Central memory CD4-positive, alpha-beta T cell (primary cell): ENCODE results near the gene C1orf35.
"Not testable (repeated sequence)": the region's sequence is repeated elsewhere in the genome, so short reads cannot be mapped to it uniquely, and the experiment has no call there.

Experiments used
- DNase-seq: peaks from one replicate; pipeline ENCODE4 v3.0.0; 2022

Gene C1orf35

DNA sequence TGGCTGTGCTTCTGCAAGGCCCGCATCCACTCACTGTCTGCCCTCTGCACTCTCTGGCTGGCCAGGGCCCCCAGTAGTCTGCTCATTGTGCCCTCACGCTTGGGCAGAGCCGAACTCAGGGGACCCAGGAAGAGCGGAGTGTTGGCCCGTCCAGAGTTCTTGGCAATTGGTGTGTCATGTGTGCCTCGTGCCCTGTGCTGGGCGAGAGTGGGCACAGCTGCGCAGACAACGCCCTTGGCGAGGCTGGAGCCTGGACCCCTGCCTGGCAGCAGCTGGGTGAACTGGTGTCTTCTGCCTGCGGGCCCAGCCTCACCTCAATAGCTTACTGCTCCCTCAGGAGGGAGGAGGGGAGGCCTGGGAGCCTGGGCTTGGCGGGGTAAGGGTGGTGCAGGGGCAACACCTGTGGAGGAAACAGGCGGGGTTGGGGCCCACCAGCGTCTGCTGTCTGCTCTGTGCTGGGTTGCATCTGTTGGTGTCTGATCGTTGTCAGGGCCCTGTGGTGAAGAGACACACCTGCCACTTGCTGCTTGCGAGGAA lies 39.1 kb upstream of the C1orf35 start:
- DNase-seq, result no peak

DNA sequence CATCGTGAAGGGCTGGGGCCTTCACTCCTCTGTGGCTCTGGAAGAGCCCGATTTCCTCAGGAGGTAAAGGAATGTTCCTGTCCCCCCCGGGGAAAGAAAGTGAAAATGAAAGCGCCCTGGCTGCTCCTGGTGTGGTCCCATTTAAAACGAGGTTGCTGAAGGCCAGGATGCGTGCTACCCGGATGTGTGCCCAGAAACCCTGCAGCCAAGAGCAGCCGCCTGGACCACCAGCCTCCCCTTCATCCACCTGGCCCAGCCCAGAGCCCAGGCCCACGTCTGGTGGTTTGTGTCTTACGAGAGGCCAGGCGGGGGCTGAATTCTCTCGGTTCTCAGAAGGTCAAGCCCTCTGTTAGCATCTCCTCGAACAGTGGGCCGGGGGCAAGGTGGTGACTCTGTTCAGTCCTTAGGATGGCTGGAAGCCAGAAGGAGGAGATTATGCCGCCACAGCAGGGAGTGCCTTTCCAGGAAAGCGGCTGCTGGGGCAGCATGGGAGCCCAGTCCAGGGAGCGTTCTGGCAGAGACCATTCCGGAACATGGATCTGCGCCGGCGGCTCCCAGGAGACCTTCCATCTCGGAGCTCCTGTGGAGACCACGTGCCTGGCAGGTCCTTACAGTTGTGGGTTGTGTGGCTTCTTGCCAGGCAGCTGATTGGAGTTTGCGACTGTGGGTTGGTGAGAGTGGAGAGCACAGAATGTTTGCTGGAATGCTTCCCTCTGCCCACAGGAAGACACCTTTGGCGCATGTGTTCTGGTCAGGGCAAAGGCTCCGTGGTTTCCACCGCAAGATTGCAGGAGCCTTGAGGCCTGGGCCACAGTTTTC lies 38.3 kb upstream of the C1orf35 start:
- no peak for DNase-seq

DNA sequence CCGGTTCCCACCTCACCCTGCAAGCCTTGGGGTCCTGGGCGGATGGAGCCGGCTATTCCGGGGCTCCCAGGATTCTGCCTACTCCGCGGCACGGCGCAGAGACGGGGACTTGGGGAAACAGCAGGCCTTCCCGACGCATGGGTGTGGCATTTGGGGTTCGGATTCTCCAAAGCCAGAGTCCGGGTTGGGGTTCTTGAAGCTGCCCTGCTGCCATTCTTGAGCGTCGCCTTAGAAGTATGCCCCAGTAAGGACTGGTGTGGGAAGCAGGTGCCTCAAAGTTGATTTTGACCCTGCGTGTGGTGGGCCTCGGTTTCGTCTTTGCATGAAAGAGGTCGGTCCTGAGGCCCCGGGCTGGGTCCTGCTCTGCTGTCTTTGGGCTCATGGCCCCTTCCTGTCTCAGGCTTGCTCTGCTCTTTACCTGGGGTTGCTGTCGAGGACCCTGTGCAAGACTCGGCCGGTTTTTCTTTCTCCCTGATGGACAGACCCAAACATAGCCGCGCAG lies 37.6 kb upstream of the C1orf35 start:
- DNase-seq, result no peak

DNA sequence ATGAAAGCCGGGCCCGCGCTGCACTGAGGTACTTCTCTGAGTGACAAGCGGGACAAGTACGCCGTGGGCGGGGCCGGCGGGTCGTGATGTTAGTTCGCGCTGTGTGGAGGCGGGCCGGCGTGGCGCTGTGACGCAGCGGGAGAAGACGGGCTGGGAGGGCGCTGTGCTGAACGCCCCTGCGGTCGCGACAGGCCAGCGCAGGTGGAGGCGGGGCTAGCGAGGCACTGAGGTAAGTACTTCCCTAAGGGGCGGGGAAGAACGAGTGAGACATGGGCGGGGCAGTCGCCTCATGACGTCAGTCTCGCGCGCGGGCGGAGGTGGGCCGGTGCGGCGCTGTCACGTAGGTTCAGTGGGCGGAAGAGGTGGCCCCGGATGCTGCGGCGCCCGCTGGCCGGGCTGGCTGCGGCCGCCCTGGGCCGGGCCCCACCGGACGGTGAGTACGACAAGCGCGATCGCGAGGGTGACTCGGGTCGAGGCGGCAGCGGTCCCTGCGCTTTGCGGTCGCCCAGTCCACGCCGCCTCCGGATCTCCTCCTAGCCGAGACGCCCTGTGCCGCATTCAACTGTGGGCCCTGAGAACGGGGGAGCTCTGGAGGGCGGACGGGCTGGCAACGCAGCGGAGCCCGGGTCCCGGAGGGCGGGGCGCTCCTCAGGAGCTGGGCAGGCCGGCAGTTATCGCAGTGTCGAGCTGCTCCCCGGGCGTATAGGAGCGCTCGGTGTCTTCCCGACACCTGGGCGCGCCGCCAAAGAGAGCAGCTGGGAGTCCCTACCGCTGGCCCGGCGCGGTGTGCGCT lies 37.0 kb upstream of the C1orf35 start, which contains the start of gene GUK1:
Gene GUK1, plus strand, starts transcription at position 349 of the 793 bp plus-strand sequence. Its CDS starts 24 bp downstream, at position 373.
- DNase-seq, result peak; percentile 100

DNA sequence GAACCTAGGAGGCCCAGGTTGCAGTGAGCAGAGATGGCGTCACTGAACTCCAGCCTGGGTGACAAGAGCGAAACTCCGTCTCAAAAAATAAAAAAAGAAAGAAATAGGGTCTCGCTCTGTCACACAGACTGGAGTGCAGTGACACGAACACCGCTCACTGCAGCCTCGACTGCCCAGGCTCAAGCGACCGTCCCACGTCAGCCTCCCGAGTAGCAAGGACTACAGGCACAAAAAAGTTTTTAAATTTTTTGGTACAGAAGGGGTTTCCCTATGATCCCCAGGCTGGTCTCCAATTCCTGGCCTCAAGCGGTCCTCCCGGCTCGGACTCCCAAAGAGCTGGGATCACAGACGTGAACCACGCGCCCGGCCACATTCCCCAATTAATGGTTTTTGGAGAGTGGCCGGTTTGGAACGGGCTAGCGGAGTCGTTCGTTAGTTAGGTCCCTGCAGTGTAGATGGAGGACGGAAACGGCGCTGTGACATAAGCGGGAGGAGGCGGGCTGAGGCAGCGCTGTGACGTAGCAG lies 36.3 kb upstream of the C1orf35 start:
- DNase-seq, result no peak

DNA sequence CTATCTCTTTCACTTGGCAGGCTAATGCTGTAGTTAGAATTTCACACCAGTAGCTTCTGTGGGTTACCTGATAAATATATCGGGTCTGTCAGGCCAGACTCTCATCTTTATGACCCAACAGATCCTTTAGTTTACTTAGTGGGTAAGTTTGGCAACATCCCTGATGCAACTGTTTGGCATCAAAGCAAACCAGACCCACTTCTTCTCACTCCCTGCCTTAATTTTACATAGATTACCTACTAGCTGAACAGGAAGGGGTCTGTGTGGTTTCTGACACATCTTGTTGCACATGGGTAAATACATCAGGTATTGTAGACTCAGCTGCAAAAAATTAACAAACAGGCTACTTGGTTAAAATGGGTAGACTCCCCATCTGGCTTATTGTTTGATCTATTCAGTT lies 33.8 kb upstream of the C1orf35 start:
- no peak for DNase-seq

DNA sequence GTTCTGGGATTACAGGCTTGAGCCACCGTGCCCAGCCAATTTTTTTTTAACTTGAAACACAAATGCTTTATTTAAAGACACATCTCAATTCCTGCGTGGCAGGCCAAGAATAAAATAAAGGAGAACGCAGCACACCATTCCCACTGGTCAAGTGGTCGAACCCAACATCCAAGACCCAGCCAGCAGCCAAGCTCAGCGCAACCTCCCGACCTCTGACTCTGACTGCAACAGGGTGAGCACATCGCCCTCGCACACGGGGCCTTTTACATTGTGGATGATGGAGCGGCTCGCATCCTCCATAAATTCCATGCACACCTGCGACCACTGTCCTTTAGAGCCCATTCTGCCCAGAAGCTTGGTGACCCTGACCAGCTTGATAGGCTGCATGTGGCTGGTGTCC lies 31.5 kb upstream of the C1orf35 start:
- no peak for DNase-seq

DNA sequence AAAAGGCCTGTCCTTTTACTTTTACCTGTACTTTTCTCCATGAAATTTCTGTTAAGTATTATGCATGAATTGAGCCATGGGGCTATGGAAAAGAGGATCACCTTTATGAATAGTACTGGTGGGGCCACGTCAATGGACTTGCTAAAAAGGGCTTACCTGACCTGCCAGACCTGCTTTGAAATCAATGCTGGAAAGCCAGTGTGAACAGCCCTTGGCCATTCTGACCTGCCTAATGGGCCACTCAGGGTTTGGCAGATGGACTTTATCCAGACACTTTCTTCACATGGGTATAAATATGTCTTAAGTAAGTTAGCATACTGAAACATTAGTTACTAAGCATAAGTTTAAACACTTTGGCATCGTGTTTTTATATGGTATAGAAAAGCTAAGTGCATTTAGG lies 28.6 kb upstream of the C1orf35 start:
- DNase-seq, result no peak

DNA sequence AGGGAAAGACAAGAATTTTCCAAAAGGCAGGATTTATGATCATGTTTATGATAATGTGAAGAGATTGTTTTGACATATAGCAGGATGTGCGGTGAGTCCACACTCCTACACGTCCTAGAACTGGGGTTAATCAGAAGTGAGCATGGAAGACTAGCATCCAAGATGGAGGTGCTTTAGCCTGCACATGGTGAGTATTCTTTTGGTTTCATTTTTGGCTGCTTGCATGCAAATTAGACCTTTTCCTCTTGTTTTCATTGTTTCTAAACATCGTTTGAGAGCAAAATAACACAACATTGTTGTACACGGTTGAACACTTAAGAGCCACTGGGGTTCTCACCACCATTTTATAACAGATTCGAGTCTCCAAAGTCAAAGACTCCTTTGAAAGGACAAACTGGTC lies 22.1 kb upstream of the C1orf35 start:
- DNase-seq, result no peak

DNA sequence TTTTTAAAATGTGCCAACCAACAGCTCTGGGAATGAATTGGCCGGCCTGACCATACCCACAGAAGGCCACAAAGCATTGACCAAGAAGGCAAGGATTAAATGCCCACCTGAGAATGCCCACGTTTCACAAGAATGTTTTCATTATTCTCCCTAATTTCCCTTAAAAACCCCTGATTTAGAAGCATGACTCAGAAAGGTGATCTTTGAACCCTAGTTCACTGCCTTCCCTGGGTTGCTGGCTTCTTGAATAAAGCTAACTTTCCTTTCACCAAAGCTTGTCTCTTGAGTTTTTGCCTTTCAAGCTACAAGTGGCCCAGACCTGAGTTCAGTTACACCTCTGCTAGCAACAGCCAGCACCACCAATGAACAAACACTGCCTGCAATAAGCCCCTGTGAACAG lies 20.4 kb upstream of the C1orf35 start:
- DNase-seq, result no peak

DNA sequence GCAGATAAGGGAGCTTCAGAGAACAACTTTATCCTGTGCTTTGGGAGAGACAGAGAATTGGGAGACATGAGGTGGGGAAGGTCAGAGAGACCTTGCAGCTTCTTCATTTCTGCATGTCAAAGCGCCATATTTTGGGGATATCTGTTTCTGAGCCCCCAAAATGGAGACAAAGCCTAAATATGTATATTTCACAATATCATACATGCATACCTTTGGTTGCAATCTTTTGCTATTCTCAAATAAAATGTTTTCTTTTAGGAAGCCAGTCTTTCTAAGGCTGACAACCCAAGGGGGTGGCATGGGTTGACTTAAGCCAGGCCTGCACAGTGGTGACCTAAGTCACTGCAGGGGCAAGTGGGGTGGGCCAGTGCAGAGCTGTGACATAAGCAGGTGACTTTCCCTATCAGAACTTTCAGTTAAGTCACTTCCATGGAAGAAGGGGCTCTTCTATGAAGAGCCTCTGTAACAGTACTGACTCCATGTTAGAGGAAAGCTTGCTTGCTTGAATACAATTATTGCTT lies 19.9 kb upstream of the C1orf35 start:
- DNase-seq, result no peak

DNA sequence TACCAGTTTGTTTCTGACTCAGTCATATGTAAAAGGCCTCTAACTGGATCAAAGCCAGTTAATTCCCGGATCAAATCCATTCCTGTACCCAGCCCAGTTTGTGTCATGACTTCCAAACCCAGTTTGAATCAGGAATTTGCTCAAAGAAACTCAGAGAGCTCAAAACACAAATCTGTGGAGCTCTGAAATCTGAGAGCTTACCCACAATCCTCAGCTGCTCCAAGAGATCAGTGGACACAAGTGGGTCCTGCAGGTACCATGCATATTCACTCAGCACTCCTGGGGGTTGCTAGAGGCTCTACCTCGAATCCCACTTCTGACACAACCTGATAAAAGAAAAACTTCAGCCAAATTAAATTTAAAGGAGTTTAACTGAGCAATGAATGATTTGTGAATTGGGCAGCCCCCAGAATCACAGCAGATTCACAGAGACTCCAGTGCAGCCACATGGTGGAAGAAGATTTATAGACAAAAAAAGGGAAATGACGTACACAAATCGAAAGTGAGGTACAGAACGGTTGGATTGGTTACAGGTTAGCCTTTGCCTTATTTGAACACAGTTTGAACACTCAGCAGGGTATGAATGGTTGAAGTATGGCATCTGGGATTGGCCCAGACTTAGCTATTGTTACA lies 17.8 kb upstream of the C1orf35 start:
- no peak for DNase-seq

DNA sequence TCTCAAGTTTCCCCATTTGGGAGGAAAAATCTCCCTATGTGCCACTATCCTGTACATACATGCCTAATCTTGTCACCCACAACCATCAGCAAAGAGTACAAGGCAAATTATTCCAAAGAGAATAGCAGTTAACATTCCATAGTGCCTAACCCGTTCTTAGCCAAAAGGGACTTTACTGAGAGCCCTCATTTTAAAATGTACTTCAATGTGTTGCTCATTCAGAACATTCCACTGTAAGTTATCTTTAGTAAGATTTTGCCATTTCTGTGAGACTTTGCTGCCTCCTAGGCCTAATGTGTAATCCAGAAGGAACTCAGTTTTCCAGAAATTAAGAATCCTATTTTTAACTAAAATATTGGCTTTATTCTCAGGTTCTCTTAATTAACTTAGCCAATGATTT lies 17.2 kb upstream of the C1orf35 start:
- no peak for DNase-seq

DNA sequence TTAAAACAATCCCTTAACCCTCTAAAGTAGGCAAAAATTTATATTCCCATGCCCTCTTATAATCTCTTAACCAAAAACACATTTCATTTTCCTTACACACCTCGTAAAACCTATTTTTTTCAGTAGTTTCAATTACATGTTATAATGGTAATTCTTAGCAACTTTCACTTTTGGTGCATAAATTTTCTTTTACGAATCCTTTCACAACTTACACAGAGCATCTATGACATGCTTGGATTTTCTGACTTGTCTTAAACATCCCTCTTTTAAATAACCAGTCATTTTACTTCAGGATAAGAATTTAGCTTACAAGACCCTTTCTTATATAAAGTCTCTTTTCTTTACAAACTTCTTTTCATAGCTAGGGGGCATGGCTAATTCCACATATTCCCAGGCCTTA lies 14.9 kb upstream of the C1orf35 start:
- no peak for DNase-seq

DNA sequence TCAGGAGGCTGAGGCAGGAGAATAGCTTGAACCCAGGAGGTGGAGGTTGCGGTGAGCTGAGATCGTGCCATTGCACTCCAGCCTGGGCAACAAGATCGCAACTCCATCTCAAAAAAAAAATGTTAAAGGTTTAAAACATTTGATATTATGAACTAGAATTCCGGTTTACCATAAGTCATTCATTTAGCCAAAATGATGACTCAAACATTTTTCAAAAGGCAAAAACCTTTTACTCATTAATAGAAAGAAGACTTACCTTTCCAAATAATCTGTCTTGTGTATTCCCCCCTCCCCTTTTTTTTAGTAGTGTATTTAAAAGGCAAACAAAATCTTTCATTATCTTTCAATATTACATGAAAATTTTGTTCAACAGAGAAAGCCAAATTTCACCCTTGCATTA lies 14.2 kb upstream of the C1orf35 start:
- DNase-seq, result no peak

DNA sequence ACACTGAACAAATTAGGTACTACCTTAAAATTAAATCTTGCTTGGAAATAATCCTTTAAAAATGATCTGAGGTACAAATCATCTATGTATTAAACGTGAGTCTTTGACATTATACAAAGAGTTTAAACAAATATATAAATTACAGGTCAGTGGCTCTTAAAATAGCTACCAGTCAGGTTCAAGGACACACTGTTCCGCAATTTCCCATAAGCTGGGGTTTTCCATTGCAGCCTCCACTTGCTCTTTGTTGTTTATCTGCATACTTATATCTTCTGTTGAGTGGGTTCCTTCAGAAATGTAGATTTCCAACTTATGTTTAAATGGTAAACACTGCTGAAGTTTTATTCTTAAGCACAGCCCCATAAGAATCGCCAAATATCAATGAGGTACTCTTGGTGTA lies 11.7 kb upstream of the C1orf35 start:
- DNase-seq, result no peak

DNA sequence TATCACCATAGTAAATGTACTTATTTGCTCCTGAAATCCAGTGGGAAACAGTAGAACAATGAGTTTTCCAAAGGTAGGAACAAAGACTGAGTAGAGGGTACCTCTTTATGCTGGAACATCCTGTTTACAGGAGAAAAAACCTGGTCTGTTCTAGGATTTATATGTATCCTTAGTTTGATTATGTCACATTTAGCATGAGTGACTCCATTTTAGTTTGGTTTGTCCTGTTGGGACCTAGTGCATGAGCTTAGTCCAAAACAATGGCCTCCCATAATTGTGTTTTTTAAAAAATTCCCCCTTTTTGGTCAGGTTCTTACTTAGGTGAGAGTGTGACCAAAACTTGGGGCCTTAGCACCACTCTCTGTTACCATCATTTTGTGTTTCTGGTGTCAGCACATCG lies 9.5 kb upstream of the C1orf35 start:
- no peak for DNase-seq

DNA sequence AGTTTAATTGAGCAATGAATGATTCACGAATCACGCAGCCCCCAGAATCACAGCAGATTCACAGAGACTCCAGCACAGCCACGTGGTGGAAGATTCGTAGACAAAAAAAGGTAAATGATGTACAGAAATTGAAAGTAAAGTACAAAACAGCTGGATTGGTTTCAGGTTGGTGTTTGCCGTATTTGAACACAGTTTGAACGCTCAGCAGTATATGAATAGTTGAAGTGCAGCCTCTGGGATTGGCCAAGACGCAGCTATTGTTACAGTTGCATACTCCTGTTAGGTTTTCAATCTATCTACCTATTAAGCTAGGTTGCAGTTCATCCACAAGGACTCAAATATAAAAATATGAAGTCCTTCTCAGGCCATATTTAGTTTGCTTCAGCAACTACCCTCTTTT lies 9.0 kb upstream of the C1orf35 start:
- no peak for DNase-seq

DNA sequence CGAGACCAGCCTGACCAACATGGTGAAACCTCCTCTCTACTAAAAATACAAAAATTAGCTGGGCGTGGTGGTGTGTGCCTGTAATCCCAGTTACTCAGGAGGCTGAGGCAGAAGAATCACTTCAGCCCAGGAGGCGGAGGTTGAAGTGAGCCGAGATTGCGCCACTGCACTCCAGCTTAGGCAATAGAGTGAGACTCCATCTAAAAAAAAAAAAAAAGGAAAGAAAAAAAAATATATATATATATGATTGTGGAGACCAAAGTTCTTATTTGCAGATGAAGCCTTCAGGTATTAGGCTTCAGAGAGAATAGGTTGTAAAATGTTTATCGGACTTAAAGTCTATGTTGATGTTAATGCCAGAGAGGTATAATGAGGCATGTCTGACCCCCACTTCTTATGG lies 8.2 kb upstream of the C1orf35 start:
- not testable (repeated sequence) for DNase-seq

DNA sequence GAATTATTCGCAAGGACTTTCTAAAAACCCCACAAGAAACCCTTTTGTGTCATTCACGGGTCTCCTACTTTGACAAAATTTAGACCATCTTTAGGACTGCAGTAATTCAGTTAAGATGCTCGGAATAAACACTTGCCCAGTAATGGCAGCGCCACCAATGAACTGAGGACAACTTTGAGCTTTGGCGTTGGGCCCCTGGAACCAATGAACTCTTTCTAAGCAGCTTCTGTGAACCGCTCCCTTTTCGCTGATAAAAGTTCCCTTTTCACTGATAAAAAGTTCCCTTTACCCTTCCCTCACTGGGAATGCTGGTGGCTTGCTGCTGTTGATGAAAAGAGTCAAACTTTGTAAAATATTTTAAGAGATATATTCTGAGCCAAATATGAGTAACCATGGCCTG lies 7.4 kb upstream of the C1orf35 start:
- no peak for DNase-seq

DNA sequence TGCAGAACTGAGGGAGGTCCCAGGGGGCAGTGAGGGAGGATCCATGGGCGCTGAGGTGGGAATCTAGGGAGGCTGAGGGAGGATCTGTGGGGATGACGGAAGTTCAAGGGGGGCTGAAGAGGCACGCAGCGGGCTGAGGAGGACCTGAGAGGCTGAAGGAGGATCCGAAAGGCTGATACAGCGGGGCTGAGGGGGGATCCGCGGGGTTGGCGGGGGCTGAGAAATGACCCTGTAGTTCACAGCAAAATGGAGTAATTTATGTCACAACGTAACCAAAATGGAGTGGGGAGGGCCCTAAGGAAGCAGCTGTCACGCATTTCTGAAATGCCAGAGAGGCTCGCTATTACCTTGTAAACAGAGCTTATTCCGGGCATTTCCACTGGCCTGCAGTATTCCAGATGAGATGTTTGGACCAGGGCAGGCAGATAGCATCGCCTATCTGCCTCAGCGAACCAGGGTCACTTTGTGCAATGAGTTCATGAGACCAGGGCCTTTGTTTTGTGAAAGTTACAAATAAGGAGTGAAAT lies 6.9 kb upstream of the C1orf35 start:
- no peak for DNase-seq
